ENCODE data around the gene TEX261.

DNA sequence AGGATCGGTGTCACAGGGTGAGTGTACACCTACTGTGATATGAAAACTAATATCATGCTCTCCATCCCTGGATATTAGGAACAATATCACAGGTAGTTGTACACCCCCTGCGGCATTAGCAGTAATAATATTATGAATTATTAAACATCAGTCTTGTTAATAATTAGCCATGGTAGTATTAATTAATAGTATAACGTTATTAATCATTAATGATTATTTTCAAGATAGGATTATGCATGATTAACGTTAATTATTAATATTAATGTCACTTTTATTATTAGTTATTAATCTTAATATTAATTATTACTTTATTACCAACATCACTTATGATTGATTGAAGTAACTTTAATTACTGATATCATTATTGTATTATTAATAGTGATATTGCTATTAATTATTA lies 47.6 kb upstream of the TEX261 start:
- TF ChIP-seq CTCF (IDR thresholded peaks at IDR 0.05; ENCODE audit: low read length), result no peak
- no peak for TF ChIP-seq EZH2 (optimal IDR thresholded peaks at IDR 0.05; ENCODE audit: low read depth, low read length)
- no peak for TF ChIP-seq EZH2phosphoT487 (IDR thresholded peaks at IDR 0.05; ENCODE audit: low read length)
